Prostate gland (tissue), 2 donors: ENCODE data around the gene LINC00632. TPM values are rescaled to one million over a fixed set of nuclear protein-coding genes. Genes with fewer than 3 reads are reported as not detected.

Source experiments
- DNase-seq: peaks from one replicate; pipeline ENCODE4 v3.0.0-alpha.2; 2019; ENCODE audit warnings: low spot score
- H3K27ac ChIP-seq, 2 donors: fragments of 200-600 bp; sonication (generic); 2 replicates each; pipeline ENCODE4 v1.5.1; 2017 to 2019
- H3K27me3 ChIP-seq: fragments of 200-600 bp; sonication (generic); replicated peaks from 2 replicates; pipeline ENCODE4 v1.5.1; 2019; ENCODE audit not compliant: insufficient read depth
- H3K36me3 ChIP-seq, 2 donors: fragments of 200-600 bp; sonication (generic); 1 replicate in 1 of 2; 2 replicates in 1 of 2; pipeline versions ENCODE4 v1.5.1 to v1.8.1; 2017 to 2019
- H3K4me1 ChIP-seq: fragments of 200-600 bp; sonication (generic); replicated peaks from 2 replicates; pipeline ENCODE4 v1.5.1; 2019
- H3K4me3 ChIP-seq, 2 donors: fragments of 200-600 bp; sonication (generic); 2 replicates each; pipeline ENCODE4 v1.5.1; 2017 to 2019
- H3K9me3 ChIP-seq: fragments of 200-600 bp; sonication (generic); 2 replicates; pipeline ENCODE4 v1.5.1; 2017
- POLR2A ChIP-seq: fragments of 450-650 bp; IDR thresholded peaks from one replicate; pipeline ENCODE4 v1.6.1; 2016; ENCODE audit warnings: antibody characterized with exemption, mild to moderate bottlenecking
- POLR2AphosphoS5 ChIP-seq: sonication (generic); formaldehyde crosslinking; IDR thresholded peaks from one replicate; pipeline ENCODE4 v1.6.1; 2017; ENCODE audit warnings: antibody characterized with exemption
- WGBS: methylation state at CpG from one replicate; pipeline ENCODE4 v1.1.5; 2018; 5-methylcytosine and 5-hydroxymethylcytosine counted together
- intact Hi-C: fragments of 100-400 bp; cut with DNase I; formaldehyde crosslinking; loops from one replicate; pipeline ENCODE4 v1.14.2; 2022
- total RNA-seq, 2 donors: library from RNA; depleted of rRNA; stranded (reverse); fragments of >200 nt; gene quantifications; one replicate each; pipeline ENCODE4 v1.1.0, GENCODE V29; 2016
- TF ChIP-seq, protein P1 (sequence below), 4 experiments: fragments of 200-600 bp in 2 of 4; fragments of 450-650 bp in 2 of 4; sonication (generic) in 2 of 4; IDR thresholded peaks; 1 replicate in 3 of 4; 2 replicates in 1 of 4; pipeline ENCODE4 v1.5.1; 2016 to 2019; ENCODE audit warnings: antibody characterized with exemption in 4 of 4, mild to moderate bottlenecking in 2 of 4, moderate library complexity in 2 of 4

The LINC00632 gene
- total RNA-seq, 2 donors from 2014 or later: 6.5 to 13.5 TPM

DNA sequence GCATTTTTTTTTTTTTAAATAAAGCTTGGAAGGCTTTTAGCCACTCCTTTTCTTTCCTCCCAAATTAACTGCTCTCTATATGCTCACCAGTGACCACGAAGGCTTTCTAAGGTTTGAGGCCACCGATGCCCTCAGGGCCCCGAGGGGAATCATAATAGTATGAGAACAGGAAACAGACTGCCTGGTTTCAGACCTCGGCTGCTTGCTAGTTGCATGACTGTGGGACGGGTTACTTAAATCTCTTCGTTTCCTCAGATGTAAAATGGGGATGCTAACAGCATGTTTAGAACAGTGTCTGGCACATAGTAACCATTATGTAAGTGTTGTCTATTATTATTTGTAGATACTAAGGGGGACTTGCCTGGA lies 3.6 kb downstream of the LINC00632 start:
- no peaks in the 10 kb centered on the region for H3K4me1 ChIP-seq
- TF ChIP-seq POLR2A (no peak), POLR2AphosphoS5 (no peak)
- TF ChIP-seq, protein P1, sequence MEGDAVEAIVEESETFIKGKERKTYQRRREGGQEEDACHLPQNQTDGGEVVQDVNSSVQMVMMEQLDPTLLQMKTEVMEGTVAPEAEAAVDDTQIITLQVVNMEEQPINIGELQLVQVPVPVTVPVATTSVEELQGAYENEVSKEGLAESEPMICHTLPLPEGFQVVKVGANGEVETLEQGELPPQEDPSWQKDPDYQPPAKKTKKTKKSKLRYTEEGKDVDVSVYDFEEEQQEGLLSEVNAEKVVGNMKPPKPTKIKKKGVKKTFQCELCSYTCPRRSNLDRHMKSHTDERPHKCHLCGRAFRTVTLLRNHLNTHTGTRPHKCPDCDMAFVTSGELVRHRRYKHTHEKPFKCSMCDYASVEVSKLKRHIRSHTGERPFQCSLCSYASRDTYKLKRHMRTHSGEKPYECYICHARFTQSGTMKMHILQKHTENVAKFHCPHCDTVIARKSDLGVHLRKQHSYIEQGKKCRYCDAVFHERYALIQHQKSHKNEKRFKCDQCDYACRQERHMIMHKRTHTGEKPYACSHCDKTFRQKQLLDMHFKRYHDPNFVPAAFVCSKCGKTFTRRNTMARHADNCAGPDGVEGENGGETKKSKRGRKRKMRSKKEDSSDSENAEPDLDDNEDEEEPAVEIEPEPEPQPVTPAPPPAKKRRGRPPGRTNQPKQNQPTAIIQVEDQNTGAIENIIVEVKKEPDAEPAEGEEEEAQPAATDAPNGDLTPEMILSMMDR (IDR thresholded peaks at IDR 0.05): no peak
- WGBS: 18% methylated on average over 6 of the region's 6 CpGs

DNA sequence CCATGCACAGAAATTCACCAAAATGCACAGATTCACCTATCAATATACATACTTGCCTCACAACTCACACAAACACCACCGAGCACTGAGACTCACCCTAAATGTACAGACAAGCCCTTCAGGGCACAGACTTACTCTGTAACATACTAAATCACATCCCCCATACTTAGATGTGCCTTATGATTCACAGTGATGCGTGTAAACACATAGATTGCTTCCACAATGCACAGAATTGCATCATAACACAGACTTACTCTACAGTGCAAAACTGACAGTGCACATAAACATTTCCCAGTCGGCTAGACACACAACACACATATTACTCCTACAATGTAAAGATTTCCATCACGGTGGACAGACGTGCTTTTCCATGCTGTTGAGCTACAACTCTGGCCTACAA lies 6.2 kb downstream of the LINC00632 start:
- no peak for TF ChIP-seq POLR2AphosphoS5
- TF ChIP-seq, protein P1 (IDR thresholded peaks at IDR 0.05): no peak
- no peak for TF ChIP-seq POLR2A
- Histone ChIP-seq H3K36me3 (no peaks in the 10 kb centered on the region), H3K9me3 (no peaks in the 10 kb centered on the region), H3K27me3 (no peaks in the 10 kb centered on the region), H3K4me1 (no peaks in the 10 kb centered on the region), H3K27ac (no peak overlapping the region), H3K4me3 (no peak overlapping the region)
- 85% methylated on average over 5 of the region's 5 CpGs for WGBS
- intact Hi-C loops: no loop called here
- no peak for DNase-seq

More for the DNA sequence above, 3.6 kb downstream of the LINC00632 start:
- H3K4me3 ChIP-seq: no peak overlapping the region
- H3K27ac ChIP-seq: no peak overlapping the region
- no peak for DNase-seq
- H3K9me3 ChIP-seq: no peaks in the 10 kb centered on the region
- H3K36me3 ChIP-seq: no peaks in the 10 kb centered on the region
- intact Hi-C loops: no loop called here
- no peaks in the 10 kb centered on the region for H3K27me3 ChIP-seq

DNA sequence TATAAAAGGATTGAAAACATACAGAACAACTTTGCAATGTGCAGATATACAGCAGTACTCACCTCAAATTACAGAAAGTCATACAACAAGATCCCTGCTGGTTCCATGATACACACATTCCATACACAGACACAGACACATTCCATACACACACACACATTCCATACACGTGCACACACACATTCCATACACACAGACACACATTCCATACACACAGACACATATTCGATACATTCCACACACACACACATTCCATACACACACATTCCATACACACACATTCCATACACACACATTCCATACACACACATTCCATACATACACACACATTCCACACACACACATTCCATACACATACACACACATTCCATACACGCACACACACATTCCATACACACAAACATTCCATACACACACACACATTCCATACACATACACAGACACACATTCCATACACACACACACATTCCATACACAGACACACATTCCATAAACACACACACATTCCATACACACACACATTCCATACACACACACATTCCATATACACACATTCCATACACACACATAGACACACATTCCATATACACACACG lies 13.7 kb downstream of the LINC00632 start:
- no peak for DNase-seq
- Histone ChIP-seq H3K9me3 (no peaks in the 10 kb centered on the region), H3K36me3 (no peaks in the 10 kb centered on the region), H3K27me3 (no peaks in the 10 kb centered on the region), H3K4me1 (no peaks in the 10 kb centered on the region), H3K4me3 (no peak overlapping the region), H3K27ac (no peak overlapping the region)
- TF ChIP-seq, protein P1 (IDR thresholded peaks at IDR 0.05): no peak
- TF ChIP-seq POLR2AphosphoS5: no peak
- no peak for TF ChIP-seq POLR2A
- intact Hi-C loops: no loop called here
- WGBS: 70% methylated on average over 4 of the region's 4 CpGs

DNA sequence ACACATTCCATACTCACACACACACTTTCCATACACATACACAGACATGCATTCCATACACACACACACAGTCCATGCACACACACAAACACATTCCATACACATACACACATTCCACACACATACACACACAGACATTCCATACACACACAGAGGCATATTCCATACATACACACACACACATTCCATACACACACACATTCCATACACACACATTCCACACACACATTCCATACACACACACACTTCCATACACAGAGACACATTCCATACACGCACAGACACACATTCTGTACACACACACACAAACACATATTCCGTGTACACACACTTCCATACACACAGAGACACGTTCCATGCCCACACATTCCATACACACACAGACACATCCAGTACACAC lies 14.8 kb downstream of the LINC00632 start:
- DNase-seq: no peak
- Histone ChIP-seq H3K36me3 (no peaks in the 10 kb centered on the region), H3K27ac (no peak overlapping the region), H3K4me3 (no peak overlapping the region), H3K4me1 (no peaks in the 10 kb centered on the region), H3K27me3 (no peaks in the 10 kb centered on the region), H3K9me3 (no peaks in the 10 kb centered on the region)
- intact Hi-C loops: no loop called here
- WGBS: 89% methylated on average over 3 of the region's 3 CpGs
- TF ChIP-seq POLR2A: no peak
- TF ChIP-seq POLR2AphosphoS5: no peak

DNA sequence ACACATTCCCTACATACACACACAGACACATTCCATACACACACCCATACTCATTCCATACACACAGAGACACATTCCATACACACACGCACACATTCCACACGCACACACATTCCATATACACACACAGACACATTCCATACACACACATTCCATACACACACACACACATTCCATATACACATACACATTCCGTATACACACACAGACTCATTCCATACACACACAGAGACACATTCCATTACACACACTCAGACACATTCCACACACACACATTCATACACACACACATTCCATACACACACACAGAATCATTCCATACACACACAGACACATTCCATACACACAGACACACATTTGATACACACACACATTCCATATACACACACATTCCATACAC lies 15.2 kb downstream of the LINC00632 start:
- Histone ChIP-seq H3K27me3 (no peaks in the 10 kb centered on the region), H3K4me3 (no peak overlapping the region), H3K27ac (no peak overlapping the region), H3K9me3 (no peaks in the 10 kb centered on the region), H3K4me1 (no peaks in the 10 kb centered on the region), H3K36me3 (no peaks in the 10 kb centered on the region)
- DNase-seq: no peak
- TF ChIP-seq, protein P1 (IDR thresholded peaks at IDR 0.05): no peak
- no peak for TF ChIP-seq POLR2A
- TF ChIP-seq POLR2AphosphoS5: no peak
- WGBS: 90% methylated on average over 3 of the region's 3 CpGs
- intact Hi-C loops: no loop called here
